Renal cortical epithelial cell (primary cell): ENCODE results near the gene CBR1. TPM values are rescaled to one million over a fixed set of nuclear protein-coding genes. Genes with fewer than 3 reads are reported as not detected.

Source experiments
- DNase-seq: peaks from one replicate; pipeline ENCODE4 v3.0.0-alpha.2; 2011; ENCODE audit warnings: low read depth
- total RNA-seq: library from RNA; depleted of rRNA; stranded (reverse); fragments of >200 nt; gene quantifications from 2 replicates; pipeline ENCODE4 v1.2.3, GENCODE V29; 2014

CBR1 gene
- total RNA-seq, 1 donor from 2014 or later = 293 TPM

GRCh38 chr21:36115138-36115730 is 45.4 kb downstream of the CBR1 start:
- DNase-seq = no peak

- DNase-seq = no peak
These were observed 47.5 kb downstream of the CBR1 start for GRCh38 chr21:36117286-36117741.

- DNase-seq = no peak
These were observed 50.6 kb downstream of the CBR1 start for GRCh38 chr21:36120304-36120888.

Other genes with a start within 250 kb of the CBR1 start
- gene SETD4, start 9.5 kb upstream of the CBR1 start, total RNA-seq = 29.4 and 30.2 TPM in 2 replicates
- gene CBR3, start 65.1 kb downstream of the CBR1 start, total RNA-seq = 1.4 and 3.3 TPM in 2 replicates
- gene DOP1B, start 86.8 kb downstream of the CBR1 start, total RNA-seq = 21.0 and 25.4 TPM in 2 replicates